AG09319 (cell line): ENCODE results near the gene COL19A1.
"Not testable (repeated sequence)": the region's sequence is repeated elsewhere in the genome, so short reads cannot be mapped to it uniquely, and the experiment has no call there.

Source experiments
- DNase-seq: peaks from one replicate; pipeline ENCODE4 v3.0.0-alpha.2; 2010; ENCODE audit warnings: low read depth; ENCODE audit errors: extremely low read depth
- CTCF ChIP-seq: IDR thresholded peaks from 2 replicates; pipeline ENCODE4 v1.5.1; 2011; ENCODE audit warnings: low read depth, mild to moderate bottlenecking, inconsistent platforms, low read length, moderate library complexity

The COL19A1 gene

DNA sequence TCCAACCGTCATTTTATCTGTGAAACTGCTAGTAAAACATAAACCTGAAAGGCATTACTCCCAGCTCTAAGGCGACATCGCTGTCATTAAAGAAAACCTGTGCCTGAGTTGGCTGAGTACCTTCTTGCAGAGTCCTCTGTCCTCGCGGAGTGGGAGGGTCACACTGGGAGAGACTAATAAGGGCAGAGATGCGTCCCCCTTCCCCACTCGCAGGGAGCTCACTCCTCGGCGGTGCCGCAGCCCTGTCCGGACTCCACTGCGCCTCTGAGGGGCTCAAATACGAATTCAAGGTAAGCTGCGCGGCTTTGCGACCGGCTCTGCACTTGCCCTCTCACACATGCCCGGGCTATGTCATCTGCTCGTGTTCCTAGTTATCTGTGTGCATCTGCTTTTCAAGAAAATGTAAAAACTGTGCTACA lies at the start of gene COL19A1:
Gene COL19A1, plus strand, starts transcription at position 206 of the 419 bp plus-strand sequence. CDS start 13,012 bp downstream, outside the sequence.
- DNase-seq: no peak

GRCh38 chr6:69816569-69816968 lies 49.8 kb upstream of the COL19A1 start:
- no peak for TF ChIP-seq CTCF
- no peak for DNase-seq

More for the DNA sequence above, at the start of gene COL19A1:
- TF ChIP-seq CTCF: no peak

DNA sequence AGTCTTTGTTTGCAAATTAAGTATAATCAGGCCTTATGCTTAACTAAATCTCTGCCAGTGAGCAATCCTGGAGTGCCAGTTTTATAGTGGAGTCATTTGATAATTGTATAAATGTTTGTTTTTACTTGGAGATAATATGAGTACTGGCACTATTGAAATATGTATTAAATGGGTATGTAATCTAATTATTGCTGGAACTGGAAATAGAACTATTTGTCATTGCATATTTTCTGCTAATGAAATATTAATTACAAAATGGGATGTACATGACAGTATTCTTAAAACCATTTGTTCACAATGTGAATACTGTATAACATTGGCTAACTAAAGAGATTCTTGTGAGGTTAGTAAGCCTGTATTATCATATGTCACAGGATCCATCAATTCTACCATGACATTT lies 49.0 kb upstream of the COL19A1 start:
- DNase-seq: no peak
- TF ChIP-seq CTCF: no peak

DNA sequence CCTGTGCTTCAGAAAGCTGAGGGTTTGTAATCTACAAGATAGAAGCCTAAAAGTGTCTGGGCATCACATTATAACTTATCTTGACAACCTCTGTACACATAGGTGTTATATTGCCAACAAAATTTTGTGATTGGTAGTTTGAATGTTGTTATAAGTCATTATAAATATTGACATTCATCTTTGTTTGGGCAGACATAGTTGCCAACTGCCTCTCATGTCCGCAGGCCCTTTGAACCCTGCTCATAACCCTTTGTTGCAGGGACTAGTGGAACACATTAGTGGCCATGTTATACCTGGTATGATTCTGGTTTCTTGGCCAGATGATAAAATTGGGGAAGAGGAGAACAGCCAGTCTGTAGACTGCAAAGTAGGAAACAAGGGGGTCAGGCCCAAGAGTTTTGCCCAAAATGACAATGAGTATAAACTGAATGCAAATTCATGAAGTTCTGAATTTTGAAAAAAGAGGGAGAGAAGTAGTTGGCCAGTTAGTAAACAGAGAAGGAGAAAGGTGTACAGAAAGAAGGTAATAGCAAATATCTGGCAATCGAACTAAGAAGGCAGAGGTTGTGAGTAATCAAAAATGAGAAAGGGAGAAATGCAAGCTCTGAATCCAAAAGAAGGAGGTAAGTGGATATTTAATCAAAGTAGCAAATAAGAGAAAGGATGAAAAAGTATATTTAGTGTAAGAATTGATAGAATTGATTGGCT lies 48.0 kb upstream of the COL19A1 start:
- DNase-seq: no peak
- TF ChIP-seq CTCF: no peak

GRCh38 chr6:69819138-69819537 lies 47.2 kb upstream of the COL19A1 start:
- TF ChIP-seq CTCF: no peak
- DNase-seq: no peak

DNA sequence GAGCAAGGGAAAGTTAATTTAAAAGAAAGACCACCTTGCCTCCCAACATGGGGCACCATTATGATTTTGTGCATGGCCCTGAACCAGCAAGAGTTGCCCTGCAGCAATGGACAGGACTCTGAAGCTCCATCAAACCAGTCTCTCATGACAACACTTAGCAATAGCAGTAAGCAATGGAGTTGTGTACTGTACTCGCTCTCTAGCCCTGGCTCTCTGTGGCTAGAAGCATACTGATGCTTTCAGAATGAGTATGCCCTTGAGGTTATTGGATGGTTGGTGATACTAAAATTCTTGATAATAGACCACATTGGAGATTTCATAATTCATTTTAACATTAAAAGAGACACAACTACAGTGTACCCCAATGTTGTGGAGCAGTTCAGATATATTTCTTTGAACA lies 46.3 kb upstream of the COL19A1 start:
- no peak for TF ChIP-seq CTCF

DNA sequence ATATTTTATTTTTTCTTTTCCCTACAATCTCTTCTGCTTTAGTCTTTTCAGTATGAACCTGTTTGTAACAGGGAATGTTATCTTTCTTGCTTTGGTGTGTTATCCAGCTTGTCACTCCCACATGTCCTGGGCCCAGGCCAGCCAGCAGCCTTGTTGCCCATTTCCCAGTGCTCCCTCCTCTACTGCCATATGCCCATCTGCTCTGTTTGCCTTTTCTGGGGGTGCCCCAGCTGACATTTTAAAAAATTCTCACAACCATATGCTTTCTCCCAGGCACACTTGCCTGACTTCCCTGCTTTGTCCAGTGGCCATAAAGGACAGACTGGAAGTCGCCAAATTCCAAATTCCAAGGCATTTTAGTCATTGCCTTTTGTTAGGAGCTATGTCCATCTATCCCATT lies 45.9 kb upstream of the COL19A1 start:
- no peak for TF ChIP-seq CTCF
- DNase-seq: no peak

More for the DNA sequence above, 46.3 kb upstream of the COL19A1 start:
- no peak for DNase-seq

- DNase-seq: not testable (repeated sequence)
Measured at GRCh38 chr6:69824355-69824754, 42.0 kb upstream of the COL19A1 start.
